ENCODE results near the gene ZNF385A.

The ZNF385A gene

GRCh38 chr12:54407183-54407905 is 22.8 kb upstream of the ZNF385A start:
- TF ChIP-seq ZNF274 (IDR thresholded peaks at IDR 0.05; ENCODE audit: low read depth, low read length): no peak
- H3K4me3 ChIP-seq (ENCODE audit: low read length): no peak overlapping the region

- H3K4me3 ChIP-seq (ENCODE audit: low read length): no peak overlapping the region
- TF ChIP-seq ZNF274 (IDR thresholded peaks at IDR 0.05; ENCODE audit: low read depth, low read length): no peak
Measured at GRCh38 chr12:54405573-54405972, 21.0 kb upstream of the ZNF385A start.

- no peak overlapping the region for H3K4me3 ChIP-seq (ENCODE audit: low read length)
- TF ChIP-seq ZNF274 (IDR thresholded peaks at IDR 0.05; ENCODE audit: low read depth, low read length): no peak
Measured at GRCh38 chr12:54405106-54405505, 20.6 kb upstream of the ZNF385A start.

- no peak overlapping the region for H3K4me3 ChIP-seq (ENCODE audit: low read length)
- TF ChIP-seq ZNF274 (IDR thresholded peaks at IDR 0.05; ENCODE audit: low read depth, low read length): no peak
Measured at GRCh38 chr12:54404061-54405004, 19.8 kb upstream of the ZNF385A start.

- H3K4me3 ChIP-seq (ENCODE audit: low read length): no peak overlapping the region
- no peak for TF ChIP-seq ZNF274 (IDR thresholded peaks at IDR 0.05; ENCODE audit: low read depth, low read length)
Measured at GRCh38 chr12:54401119-54401518, 16.6 kb upstream of the ZNF385A start.

- H3K4me3 ChIP-seq (ENCODE audit: low read length): no peak overlapping the region
- no peak for TF ChIP-seq ZNF274 (IDR thresholded peaks at IDR 0.05; ENCODE audit: low read depth, low read length)
Measured at GRCh38 chr12:54398995-54399793, 14.7 kb upstream of the ZNF385A start.

- TF ChIP-seq ZNF274 (IDR thresholded peaks at IDR 0.05; ENCODE audit: low read depth, low read length): no peak
- H3K4me3 ChIP-seq (ENCODE audit: low read length): no peak overlapping the region
Measured at GRCh38 chr12:54398218-54398617, 13.7 kb upstream of the ZNF385A start.

GRCh38 chr12:54397157-54397556 is 12.6 kb upstream of the ZNF385A start:
- TF ChIP-seq ZNF274 (IDR thresholded peaks at IDR 0.05; ENCODE audit: low read depth, low read length): no peak

GRCh38 chr12:54395545-54395944 is 11.0 kb upstream of the ZNF385A start:
- no peak for TF ChIP-seq ZNF274 (IDR thresholded peaks at IDR 0.05; ENCODE audit: low read depth, low read length)
- no peak overlapping the region for H3K4me3 ChIP-seq (ENCODE audit: low read length)

More at GRCh38 chr12:54397157-54397556, 12.6 kb upstream of the ZNF385A start:
- H3K4me3 ChIP-seq (ENCODE audit: low read length): no peak overlapping the region

- TF ChIP-seq ZNF274 (IDR thresholded peaks at IDR 0.05; ENCODE audit: low read depth, low read length): no peak
- H3K4me3 ChIP-seq (ENCODE audit: low read length): no peak overlapping the region
Measured at GRCh38 chr12:54394986-54395385, 10.5 kb upstream of the ZNF385A start.

GRCh38 chr12:54394281-54394719 is 9.8 kb upstream of the ZNF385A start:
- no peak overlapping the region for H3K4me3 ChIP-seq (ENCODE audit: low read length)
- no peak for TF ChIP-seq ZNF274 (IDR thresholded peaks at IDR 0.05; ENCODE audit: low read depth, low read length)

GRCh38 chr12:54393743-54394142 is 9.2 kb upstream of the ZNF385A start:
- no peak for TF ChIP-seq ZNF274 (IDR thresholded peaks at IDR 0.05; ENCODE audit: low read depth, low read length)
- no peak overlapping the region for H3K4me3 ChIP-seq (ENCODE audit: low read length)

GRCh38 chr12:54393207-54393609 is 8.7 kb upstream of the ZNF385A start:
- TF ChIP-seq ZNF274 (IDR thresholded peaks at IDR 0.05; ENCODE audit: low read depth, low read length): no peak
- no peak overlapping the region for H3K4me3 ChIP-seq (ENCODE audit: low read length)

Data from GM08714 (cell line).